H9 (cell line): ENCODE data around the gene MYCBP2. TPM values are rescaled to one million over a fixed set of nuclear protein-coding genes. Genes with fewer than 3 reads are reported as not detected.

Source experiments
- DNase-seq: peaks from one replicate; pipeline ENCODE4 v3.0.0-alpha.2; 2017
- H2AFZ ChIP-seq: one replicate; pipeline ENCODE4 v1.6.1; 2013; ENCODE audit warnings: mild to moderate bottlenecking, low read length, control low read depth, moderate library complexity
- H2AK5ac ChIP-seq: 2 replicates; pipeline ENCODE4 v1.6.1; 2013; ENCODE audit warnings: low read length, control low read depth, mixed read lengths; ENCODE audit not compliant: insufficient read length
- H2BK120ac ChIP-seq: one replicate; pipeline ENCODE4 v1.6.1; 2013; ENCODE audit warnings: low read depth, mild to moderate bottlenecking, low read length, control low read depth, inconsistent platforms; ENCODE audit not compliant: poor library complexity, severe bottlenecking
- H2BK12ac ChIP-seq: 2 replicates; pipeline ENCODE4 v1.6.1; 2013; ENCODE audit warnings: low read length, control low read depth, mixed read lengths, low read depth; ENCODE audit not compliant: insufficient read length
- H2BK15ac ChIP-seq: 2 replicates; pipeline ENCODE4 v1.6.1; 2013; ENCODE audit warnings: low read depth, low read length, control low read depth
- H2BK20ac ChIP-seq: one replicate; pipeline ENCODE4 v1.6.1; 2013; ENCODE audit warnings: low read depth, mild to moderate bottlenecking, low read length, control low read depth, inconsistent platforms; ENCODE audit not compliant: poor library complexity, severe bottlenecking
- H2BK5ac ChIP-seq: 2 replicates; pipeline ENCODE4 v1.6.1; 2013; ENCODE audit warnings: low read length, control low read depth, mixed read lengths; ENCODE audit not compliant: insufficient read length
- H3K14ac ChIP-seq: 2 replicates; pipeline ENCODE4 v1.6.1; 2013; ENCODE audit warnings: low read length, control low read depth; ENCODE audit not compliant: insufficient read depth
- H3K18ac ChIP-seq: 2 replicates; pipeline ENCODE4 v1.6.1; 2013; ENCODE audit warnings: low read depth, mild to moderate bottlenecking, mixed read lengths, low read length, control low read depth; ENCODE audit not compliant: insufficient read length
- H3K23ac ChIP-seq: 2 replicates; pipeline ENCODE4 v1.6.1; 2013; ENCODE audit warnings: low read length, control low read depth, mixed read lengths, low read depth; ENCODE audit not compliant: insufficient read length
- H3K23me2 ChIP-seq: 2 replicates; pipeline ENCODE4 v1.6.1; 2013; ENCODE audit warnings: low read depth, mild to moderate bottlenecking, mixed read lengths, low read length, control low read depth; ENCODE audit not compliant: insufficient read length, poor library complexity, severe bottlenecking
- H3K27ac ChIP-seq: 2 replicates; pipeline ENCODE4 v1.5.1; 2013; ENCODE audit warnings: low read length, control low read depth, mixed read lengths, low read depth; ENCODE audit not compliant: insufficient read length
- H3K27me3 ChIP-seq: 2 replicates; pipeline ENCODE4 v1.6.1; 2013; ENCODE audit warnings: low read length, control low read depth, inconsistent platforms; ENCODE audit not compliant: insufficient read depth
- H3K4ac ChIP-seq: 2 replicates; pipeline ENCODE4 v1.6.1; 2013; ENCODE audit warnings: low read depth, mild to moderate bottlenecking, control low read depth, inconsistent platforms, low read length, moderate library complexity
- H3K4me1 ChIP-seq: 2 replicates; pipeline ENCODE4 v1.6.1; 2013; ENCODE audit warnings: low read length, control low read depth, inconsistent platforms; ENCODE audit not compliant: insufficient read depth
- H3K4me2 ChIP-seq: 2 replicates; pipeline ENCODE4 v1.6.1; 2013; ENCODE audit warnings: low read length, control low read depth, mixed read lengths; ENCODE audit not compliant: insufficient read length, insufficient read depth
- H3K56ac ChIP-seq: 2 replicates; pipeline ENCODE4 v1.6.1; 2013; ENCODE audit warnings: low read depth, mild to moderate bottlenecking, mixed read lengths, low read length, control low read depth; ENCODE audit not compliant: insufficient read length
- H3K79me1 ChIP-seq: 2 replicates; pipeline ENCODE4 v1.6.1; 2013; ENCODE audit warnings: low read depth, mild to moderate bottlenecking, moderate library complexity, low read length, control low read depth, inconsistent platforms; ENCODE audit not compliant: insufficient read depth, poor library complexity, severe bottlenecking
- H3K79me2 ChIP-seq: 2 replicates; pipeline ENCODE4 v1.6.1; 2013; ENCODE audit warnings: low read length, control low read depth, inconsistent platforms; ENCODE audit not compliant: insufficient read depth
- H3K9ac ChIP-seq: 2 replicates; pipeline ENCODE4 v1.6.1; 2013; ENCODE audit warnings: low read length, control low read depth, mixed read lengths; ENCODE audit not compliant: insufficient read length; ENCODE audit errors: extremely low read depth
- H3K9me3 ChIP-seq: one replicate; pipeline ENCODE4 v1.6.1; 2013; ENCODE audit warnings: low read depth, low read length, inconsistent platforms; ENCODE audit not compliant: control insufficient read depth
- H3T11ph ChIP-seq: one replicate; pipeline ENCODE4 v1.6.1; 2013; ENCODE audit warnings: mild to moderate bottlenecking, low read length, control low read depth, inconsistent platforms
- H4K20me1 ChIP-seq: one replicate; pipeline ENCODE4 v1.6.1; 2013; ENCODE audit not compliant: control insufficient read depth, insufficient read length, insufficient read depth
- H4K5ac ChIP-seq: 2 replicates; pipeline ENCODE4 v1.6.1; 2013; ENCODE audit warnings: low read depth, mild to moderate bottlenecking, mixed read lengths, low read length, control low read depth; ENCODE audit not compliant: insufficient read length
- H4K8ac ChIP-seq: replicated peaks from 2 replicates; pipeline ENCODE4 v1.6.1; 2013; ENCODE audit warnings: low read length, control low read depth, mixed read lengths, low read depth; ENCODE audit not compliant: insufficient read length
- H4K91ac ChIP-seq: 2 replicates; pipeline ENCODE4 v1.6.1; 2013; ENCODE audit warnings: low read depth, mild to moderate bottlenecking, moderate library complexity, mixed read lengths, low read length, control low read depth; ENCODE audit not compliant: insufficient read length
- H3K27ac Mint-ChIP-seq, 3 experiments: 2 replicates in 2 of 3; 3 replicates in 1 of 3; pipeline ENCODE4 v1.8.0; 2020 to 2021; ENCODE audit warnings: mixed read lengths in 3 of 3, mild to moderate bottlenecking in 1 of 3, moderate library complexity in 1 of 3
- H3K27me3 Mint-ChIP-seq: 2 replicates; pipeline ENCODE4 v1.8.0; 2021; ENCODE audit warnings: low read depth, mild to moderate bottlenecking, moderate library complexity, mixed read lengths
- H3K36me3 Mint-ChIP-seq, 3 experiments: 2 replicates in 2 of 3; 3 replicates in 1 of 3; pipeline ENCODE4 v1.8.0; 2020 to 2021; ENCODE audit warnings: low read depth in 3 of 3, mixed read lengths in 3 of 3; ENCODE audit not compliant: insufficient read depth in 1 of 3
- H3K4me1 Mint-ChIP-seq, 2 experiments: 2 replicates each; pipeline ENCODE4 v1.8.0; 2020; ENCODE audit warnings: mixed read lengths in 2 of 2
- H3K4me3 Mint-ChIP-seq, 2 experiments: 2 replicates in 1 of 2; 3 replicates in 1 of 2; pipeline ENCODE4 v1.8.0; 2020 to 2021; ENCODE audit warnings: mild to moderate bottlenecking in 2 of 2, mixed read lengths in 2 of 2, moderate library complexity in 1 of 2
- H3K9me3 Mint-ChIP-seq, 2 experiments: 2 replicates in 1 of 2; 3 replicates in 1 of 2; pipeline ENCODE4 v1.8.0; 2020; ENCODE audit warnings: mild to moderate bottlenecking in 2 of 2, mixed read lengths in 2 of 2, moderate library complexity in 1 of 2
- WGBS: extraction: QIAGEN DNeasy Blood & Tissue Kit; methylation state at CpG from one replicate; pipeline ENCODE4 v1.1.7; 2013; ENCODE audit warnings: missing lambda C conversion rate, low lambda C conversion rate, mixed read lengths; ENCODE audit not compliant: insufficient read length; ENCODE audit errors: extremely low coverage; 5-methylcytosine and 5-hydroxymethylcytosine counted together
- total RNA-seq: library from RNA; stranded (reverse); gene quantifications from 2 replicates; pipeline ENCODE4 v1.2.1, GENCODE V29; 2021
- TF ChIP-seq, protein P1 (sequence below): fragments of 200-600 bp; sonication (generic); conservative IDR thresholded peaks from 3 replicates; pipeline ENCODE4 v1.8.0; 2021; ENCODE audit warnings: antibody characterized with exemption, mild to moderate bottlenecking

The MYCBP2 gene
- total RNA-seq, 1 experiment from 2014 or later: 32.0 TPM

DNA sequence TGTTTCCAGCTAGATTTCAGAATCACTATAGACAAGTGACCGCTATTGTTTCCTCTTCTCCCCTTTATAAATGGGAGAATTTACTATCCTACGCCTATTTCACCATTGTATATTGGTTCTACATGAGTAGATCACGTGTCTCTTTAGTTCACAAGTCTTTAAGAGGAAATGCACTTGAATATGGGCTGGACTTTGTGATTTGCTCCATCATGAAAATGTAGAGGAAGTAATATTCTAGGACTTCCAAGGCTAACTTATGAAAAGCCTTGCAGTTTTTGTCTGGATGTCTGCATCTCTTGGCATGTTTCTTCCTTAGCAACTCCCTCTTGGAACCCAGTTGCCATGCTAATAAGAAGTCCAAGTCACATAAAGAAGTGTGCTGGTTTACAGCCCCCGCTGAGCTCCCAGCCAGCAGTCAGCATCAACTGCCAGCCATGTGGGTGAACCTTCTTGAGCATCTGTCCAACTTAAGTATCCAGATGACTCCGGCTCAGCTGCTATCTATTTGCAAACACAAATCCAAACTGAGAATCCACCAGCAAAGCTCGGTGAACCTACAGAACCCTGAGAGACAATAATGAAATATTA lies 295.1 kb downstream of the MYCBP2 start:
- Histone ChIP-seq H3K27me3 (no peaks in the 10 kb centered on the region), H3K18ac (no peak overlapping the region), H3K23ac (no peak overlapping the region), H3K14ac (no peak overlapping the region), H3K27ac (no peak overlapping the region), H2BK20ac (no peak overlapping the region), H3K4ac (no peak overlapping the region), H3K9me3 (no peaks in the 10 kb centered on the region), H3T11ph (no peak overlapping the region), H4K8ac (no peak overlapping the region), H3K4me2 (no peak overlapping the region), H3K79me1 (no peaks in the 10 kb centered on the region), H3K56ac (no peak overlapping the region), H3K4me1 (peaks cover 5% of the 10 kb centered on the region; the same call in 1 of the 2 replicates), H4K20me1 (no peaks in the 10 kb centered on the region), H2BK120ac (no peak overlapping the region), H2BK15ac (no peak overlapping the region), H3K23me2 (peaks cover 4% of the 10 kb centered on the region), H3K79me2 (no peaks in the 10 kb centered on the region), H2AK5ac (no peak overlapping the region), H2AFZ (no peak overlapping the region), H4K5ac (no peak overlapping the region), H4K91ac (no peak overlapping the region), H2BK5ac (no peak overlapping the region), H2BK12ac (no peak overlapping the region), H3K9ac (no peak overlapping the region)
- Mint-ChIP-seq H3K27me3 (no peaks in the 10 kb centered on the region; the same call in 1 of the 2 replicates), H3K9me3 (0 out of 5 replicates have a peak, but pooled peaks cover 0 to 3% of the 10 kb centered on the region in 2 experiments), H3K4me1 (peaks cover 7 to 16% of the 10 kb centered on the region in 2 experiments), H3K36me3 (no peaks in the 10 kb centered on the region; a peak in 1 of 7 replicates), H3K4me3 (no peak overlapping the region), H3K27ac (no peak overlapping the region; a peak in 1 of 7 replicates)
- WGBS: no CpG with 5 or more reads among the region's 6 CpGs
- TF ChIP-seq, protein P1, sequence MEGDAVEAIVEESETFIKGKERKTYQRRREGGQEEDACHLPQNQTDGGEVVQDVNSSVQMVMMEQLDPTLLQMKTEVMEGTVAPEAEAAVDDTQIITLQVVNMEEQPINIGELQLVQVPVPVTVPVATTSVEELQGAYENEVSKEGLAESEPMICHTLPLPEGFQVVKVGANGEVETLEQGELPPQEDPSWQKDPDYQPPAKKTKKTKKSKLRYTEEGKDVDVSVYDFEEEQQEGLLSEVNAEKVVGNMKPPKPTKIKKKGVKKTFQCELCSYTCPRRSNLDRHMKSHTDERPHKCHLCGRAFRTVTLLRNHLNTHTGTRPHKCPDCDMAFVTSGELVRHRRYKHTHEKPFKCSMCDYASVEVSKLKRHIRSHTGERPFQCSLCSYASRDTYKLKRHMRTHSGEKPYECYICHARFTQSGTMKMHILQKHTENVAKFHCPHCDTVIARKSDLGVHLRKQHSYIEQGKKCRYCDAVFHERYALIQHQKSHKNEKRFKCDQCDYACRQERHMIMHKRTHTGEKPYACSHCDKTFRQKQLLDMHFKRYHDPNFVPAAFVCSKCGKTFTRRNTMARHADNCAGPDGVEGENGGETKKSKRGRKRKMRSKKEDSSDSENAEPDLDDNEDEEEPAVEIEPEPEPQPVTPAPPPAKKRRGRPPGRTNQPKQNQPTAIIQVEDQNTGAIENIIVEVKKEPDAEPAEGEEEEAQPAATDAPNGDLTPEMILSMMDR: no peak
- DNase-seq: no peak
